CD14-positive monocyte (primary cell): ENCODE data around the gene FAM200B. TPM values are rescaled to one million over a fixed set of nuclear protein-coding genes. Genes with fewer than 3 reads are reported as not detected.

ENCODE experiments used
- DNase-seq, 3 donors: peaks; one replicate each; pipeline ENCODE4 v3.0.0-alpha.2; 2011 to 2022
- H2AFZ ChIP-seq: 2 replicates; pipeline ENCODE4 v1.6.0; 2012; ENCODE audit warnings: mild to moderate bottlenecking, low read depth, low read length, inconsistent platforms; ENCODE audit not compliant: insufficient read depth, poor library complexity, severe bottlenecking
- H3K27ac ChIP-seq, 2 donors: 1 replicate in 1 of 2; 2 replicates in 1 of 2; pipeline ENCODE4 v1.5.1; 2012 to 2013; ENCODE audit warnings: low read length in 2 of 2, control low read depth in 1 of 2, inconsistent platforms in 1 of 2, low read depth in 1 of 2, mild to moderate bottlenecking in 1 of 2
- H3K27me3 ChIP-seq, 2 donors: one replicate each; pipeline versions ENCODE4 v1.6.0 to v1.6.1; 2011 to 2013; ENCODE audit warnings: low read length in 2 of 2; ENCODE audit not compliant: control insufficient read depth in 2 of 2, insufficient read depth in 2 of 2
- H3K36me3 ChIP-seq, 2 donors: replicated peaks in 1 of 2; 1 replicate in 1 of 2; 2 replicates in 1 of 2; pipeline versions ENCODE4 v1.5.1 to v1.6.1; 2012 to 2013; ENCODE audit warnings: low read length in 2 of 2, control low read depth in 1 of 2, inconsistent platforms in 1 of 2, mild to moderate bottlenecking in 1 of 2; ENCODE audit not compliant: insufficient read depth in 2 of 2, control insufficient read depth in 1 of 2
- H3K4me1 ChIP-seq, 2 donors: 1 replicate in 1 of 2; 2 replicates in 1 of 2; pipeline versions ENCODE4 v1.5.1 to v1.6.1; 2012 to 2013; ENCODE audit warnings: low read length in 2 of 2, control low read depth in 1 of 2, inconsistent platforms in 1 of 2, mild to moderate bottlenecking in 1 of 2, moderate library complexity in 1 of 2; ENCODE audit not compliant: insufficient read depth in 2 of 2, control insufficient read depth in 1 of 2
- H3K4me2 ChIP-seq: replicated peaks from 2 replicates; pipeline ENCODE3; 2012; ENCODE audit warnings: low read length, moderate library complexity, mild to moderate bottlenecking; ENCODE audit not compliant: poor library complexity, severe bottlenecking; ENCODE audit errors: extremely low read depth
- H3K4me3 ChIP-seq, 3 experiments: fragments of 200-600 bp in 1 of 3; sonication (generic) in 1 of 3; replicated peaks in 1 of 3; 1 replicate in 2 of 3; 2 replicates in 1 of 3; pipeline ENCODE4 v1.5.1; 2011 to 2013; ENCODE audit warnings: low read length in 3 of 3, mild to moderate bottlenecking in 3 of 3, control low read depth in 2 of 3, low read depth in 2 of 3, inconsistent platforms in 1 of 3, moderate library complexity in 1 of 3
- H3K79me2 ChIP-seq: 2 replicates; pipeline ENCODE4 v1.6.0; 2012; ENCODE audit warnings: mild to moderate bottlenecking, control low read depth, inconsistent platforms, low read length, moderate library complexity; ENCODE audit not compliant: insufficient read depth
- H3K9ac ChIP-seq: 2 replicates; pipeline ENCODE4 v1.6.0; 2017; ENCODE audit warnings: low read length, mild to moderate bottlenecking; ENCODE audit not compliant: insufficient read depth, poor library complexity, severe bottlenecking
- H3K9me3 ChIP-seq, 2 donors: replicated peaks in 1 of 2; 1 replicate in 1 of 2; 2 replicates in 1 of 2; pipeline versions ENCODE4 v1.5.1 to v1.6.1; 2012 to 2013; ENCODE audit warnings: low read length in 2 of 2, control low read depth in 1 of 2; ENCODE audit not compliant: control insufficient read depth in 1 of 2, insufficient read depth in 1 of 2
- H4K20me1 ChIP-seq: 2 replicates; pipeline ENCODE4 v1.6.0; 2012; ENCODE audit warnings: mild to moderate bottlenecking, low read length, control low read depth, moderate library complexity; ENCODE audit not compliant: insufficient read depth
- H3K27ac Mint-ChIP-seq, 7 donors: one replicate each; pipeline ENCODE4 v1.8.0; 2020; ENCODE audit warnings: mild to moderate bottlenecking in 7 of 7, mixed read lengths in 7 of 7, moderate library complexity in 6 of 7, inconsistent platforms in 2 of 7
- H3K27me3 Mint-ChIP-seq, 3 donors: one replicate each; pipeline ENCODE4 v1.8.0; 2021 to 2022; ENCODE audit warnings: low read depth in 3 of 3, mild to moderate bottlenecking in 3 of 3, mixed read lengths in 3 of 3, moderate library complexity in 3 of 3, inconsistent platforms in 1 of 3
- H3K36me3 Mint-ChIP-seq, 2 donors: one replicate each; pipeline ENCODE4 v1.8.0; 2020; ENCODE audit warnings: mixed read lengths in 2 of 2, inconsistent platforms in 1 of 2, mild to moderate bottlenecking in 1 of 2
- H3K4me1 Mint-ChIP-seq: one replicate; pipeline ENCODE4 v1.8.0; 2020; ENCODE audit warnings: mild to moderate bottlenecking, mixed read lengths
- H3K4me3 Mint-ChIP-seq, 2 donors: one replicate each; pipeline ENCODE4 v1.8.0; 2020; ENCODE audit warnings: mild to moderate bottlenecking in 2 of 2, mixed read lengths in 2 of 2, moderate library complexity in 1 of 2
- H3K9me3 Mint-ChIP-seq, 7 donors: one replicate each; pipeline ENCODE4 v1.8.0; 2020 to 2022; ENCODE audit warnings: mixed read lengths in 7 of 7, mild to moderate bottlenecking in 6 of 7, moderate library complexity in 6 of 7, inconsistent platforms in 2 of 7
- CTCF ChIP-seq: fragments of 200-600 bp; IDR thresholded peaks from one replicate; pipeline ENCODE4 v1.8.0; 2022; ENCODE audit warnings: antibody characterized with exemption, mild to moderate bottlenecking
- WGBS: methylation state at CpG from one replicate; pipeline ENCODE4 v1.1.5; 2013; ENCODE audit warnings: missing lambda C conversion rate; ENCODE audit not compliant: insufficient coverage; 5-methylcytosine and 5-hydroxymethylcytosine counted together
- intact Hi-C, 2 donors: fragments of 100-400 bp; cut with micrococcal nuclease; formaldehyde crosslinking; loops; one replicate each; pipeline versions ENCODE4 v1.15.0 to v1.15.1; 2023
- polyA plus RNA-seq, 3 donors: library from polyadenylated mRNA; depleted of rRNA in 1 of 3; unstranded in 2 of 3; stranded (reverse) in 1 of 3; fragments of 300-500 nt in 2 of 3; fragments of >200 nt in 1 of 3; fragmentation: Illumina TruSeq in 2 of 3; gene quantifications; 1 replicate in 2 of 3; 2 replicates in 1 of 3; pipeline ENCODE4 v1.2.3, GENCODE V29; 2012 to 2021

FAM200B gene
- polyA plus RNA-seq, 3 donors: 65.7 to 169 (median 151) TPM

- H3K9me3 Mint-ChIP-seq: no peaks in the 10 kb centered on the region
- peaks cover 74% of the 10 kb centered on the region for H3K79me2 ChIP-seq
- H3K4me1 Mint-ChIP-seq: peaks cover 10% of the 10 kb centered on the region
- no peak for DNase-seq
- H3K27ac Mint-ChIP-seq: peak overlapping the region in 3 of 7 donors; percentile 6 to 78 (median 48)
- no peak overlapping the region for H3K4me3 ChIP-seq
- no peaks in the 10 kb centered on the region for H3K27me3 Mint-ChIP-seq
- intact Hi-C loops: no loop called here
- peaks cover 0 to 5% of the 10 kb centered on the region in 2 donors for H3K4me1 ChIP-seq
- H3K36me3 Mint-ChIP-seq: peaks cover 79 to 89% of the 10 kb centered on the region in 2 donors
- H3K36me3 ChIP-seq: peaks cover 92 to 98% of the 10 kb centered on the region in 2 donors
- H3K9me3 ChIP-seq: no peaks in the 10 kb centered on the region
- H4K20me1 ChIP-seq: peaks cover 41% of the 10 kb centered on the region
- H3K4me2 ChIP-seq: no peak overlapping the region
- WGBS: no CpG with 5 or more reads among the region's 1 CpG
- TF ChIP-seq CTCF: no peak
- no peak overlapping the region for H3K9ac ChIP-seq
- no peak overlapping the region for H2AFZ ChIP-seq
- H3K27me3 ChIP-seq: no peaks in the 10 kb centered on the region
- no peak overlapping the region for H3K4me3 Mint-ChIP-seq
- H3K27ac ChIP-seq: peak overlapping the region in 1 of 2 donors; percentile 50
Measured at GRCh38 chr4:15712214-15712613, 30.6 kb downstream of the FAM200B start.

GRCh38 chr4:15714141-15714540 is 32.5 kb downstream of the FAM200B start:
- Histone ChIP-seq H3K9ac (no peak overlapping the region), H3K27me3 (no peaks in the 10 kb centered on the region), H3K4me3 (no peak overlapping the region), H2AFZ (no peak overlapping the region), H3K27ac (peak overlapping the region in 1 of 2 donors; percentile 44), H3K4me1 (peaks cover 9 to 10% of the 10 kb centered on the region in 2 donors), H3K9me3 (no peaks in the 10 kb centered on the region), H3K4me2 (no peak overlapping the region), H3K36me3 (peaks cover 90 to 98% of the 10 kb centered on the region in 2 donors), H4K20me1 (peaks cover 26% of the 10 kb centered on the region), H3K79me2 (peaks cover 79% of the 10 kb centered on the region)
- Mint-ChIP-seq H3K4me1 (peaks cover 14% of the 10 kb centered on the region), H3K9me3 (no peaks in the 10 kb centered on the region), H3K36me3 (peaks cover 77 to 90% of the 10 kb centered on the region in 2 donors), H3K27me3 (no peaks in the 10 kb centered on the region), H3K27ac (no peak overlapping the region), H3K4me3 (no peak overlapping the region)
- TF ChIP-seq CTCF: no peak
- intact Hi-C loops: no loop called here
- no peak for DNase-seq
- no CpG with 5 or more reads among the region's 1 CpG for WGBS
